ENCODE measurements around the gene INHBB. TPM values are rescaled to one million over a fixed set of nuclear protein-coding genes. Genes with fewer than 3 reads are reported as not detected.

Gene INHBB
- total RNA-seq, 1 experiment from 2014 or later, result 223 TPM

DNA sequence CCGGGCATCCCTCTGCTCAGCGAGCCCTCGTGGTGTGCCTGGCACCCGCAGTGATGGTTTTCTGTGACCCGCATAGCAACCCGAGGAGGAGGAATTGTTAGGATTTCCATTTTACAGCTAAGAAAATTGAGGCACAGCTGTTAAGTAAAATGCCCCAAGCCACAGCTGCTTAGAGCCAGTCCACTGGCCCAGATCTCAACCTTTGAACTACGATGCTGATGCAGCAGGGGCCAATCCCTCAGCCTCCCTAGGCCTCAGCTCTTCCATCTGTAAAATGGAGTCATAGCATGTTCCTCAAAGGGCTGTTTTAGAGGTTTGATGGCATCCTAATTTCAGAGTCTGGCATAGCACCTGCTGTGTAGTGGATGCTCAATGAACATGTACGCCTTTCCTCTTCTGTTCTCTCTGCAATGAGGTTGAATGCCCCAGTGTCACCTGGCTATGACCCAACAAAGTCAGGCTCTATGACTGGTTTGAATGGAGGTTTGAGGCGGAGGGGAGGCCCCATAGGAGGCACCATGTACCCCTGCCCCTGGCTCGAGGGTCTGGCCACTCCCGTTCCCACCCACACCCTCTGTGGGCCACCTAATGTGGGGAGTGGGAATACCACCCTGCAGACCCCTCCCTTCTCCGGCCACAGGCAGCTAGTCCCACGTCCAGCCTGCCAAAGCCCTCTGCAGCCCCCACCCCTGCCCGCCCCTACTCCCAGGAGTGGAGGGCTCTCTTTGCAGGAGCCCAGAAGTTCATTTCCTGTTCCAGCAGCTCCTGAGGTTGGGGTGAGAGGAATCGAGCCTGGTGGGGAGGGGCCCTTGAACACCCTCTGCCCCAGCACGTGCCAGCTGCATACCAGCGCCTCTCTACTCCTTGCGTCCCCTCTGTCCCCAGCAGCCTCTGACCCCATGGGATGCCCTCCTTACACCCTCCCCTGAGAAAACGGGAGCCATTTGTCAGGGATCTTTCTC is 31.0 kb downstream of the INHBB start:
- Histone ChIP-seq H3K79me2 (ENCODE audit: low read length) (no peaks in the 10 kb centered on the region), H3K27me3 (ENCODE audit: low read length) (no peaks in the 10 kb centered on the region), H2AFZ (ENCODE audit: low read length) (no peak overlapping the region), H3K9me2 (replicated peaks; ENCODE audit: low read length) (no peaks in the 10 kb centered on the region), H3K36me3 (ENCODE audit: low read depth, low read length) (no peaks in the 10 kb centered on the region), H4K20me1 (ENCODE audit: low read length) (no peaks in the 10 kb centered on the region), H3F3A (ENCODE audit: low read length, unreplicated experiment) (no peaks in the 10 kb centered on the region), H3K4me1 (ENCODE audit: insufficient read depth, low read length) (no peaks in the 10 kb centered on the region), H3K4me3 (ENCODE audit: low read length) (no peak overlapping the region), H3K9me3 (ENCODE audit: low read length) (no peaks in the 10 kb centered on the region), H3K4me2 (ENCODE audit: low read length) (no peak overlapping the region), H3K9ac (ENCODE audit: low read length) (no peak overlapping the region), H3K27ac (ENCODE audit: low read length) (no peak overlapping the region)
- POLR2A ChIA-PET (ENCODE audit: unreplicated experiment), result no interaction called here
- TF ChIP-seq, protein P1, sequence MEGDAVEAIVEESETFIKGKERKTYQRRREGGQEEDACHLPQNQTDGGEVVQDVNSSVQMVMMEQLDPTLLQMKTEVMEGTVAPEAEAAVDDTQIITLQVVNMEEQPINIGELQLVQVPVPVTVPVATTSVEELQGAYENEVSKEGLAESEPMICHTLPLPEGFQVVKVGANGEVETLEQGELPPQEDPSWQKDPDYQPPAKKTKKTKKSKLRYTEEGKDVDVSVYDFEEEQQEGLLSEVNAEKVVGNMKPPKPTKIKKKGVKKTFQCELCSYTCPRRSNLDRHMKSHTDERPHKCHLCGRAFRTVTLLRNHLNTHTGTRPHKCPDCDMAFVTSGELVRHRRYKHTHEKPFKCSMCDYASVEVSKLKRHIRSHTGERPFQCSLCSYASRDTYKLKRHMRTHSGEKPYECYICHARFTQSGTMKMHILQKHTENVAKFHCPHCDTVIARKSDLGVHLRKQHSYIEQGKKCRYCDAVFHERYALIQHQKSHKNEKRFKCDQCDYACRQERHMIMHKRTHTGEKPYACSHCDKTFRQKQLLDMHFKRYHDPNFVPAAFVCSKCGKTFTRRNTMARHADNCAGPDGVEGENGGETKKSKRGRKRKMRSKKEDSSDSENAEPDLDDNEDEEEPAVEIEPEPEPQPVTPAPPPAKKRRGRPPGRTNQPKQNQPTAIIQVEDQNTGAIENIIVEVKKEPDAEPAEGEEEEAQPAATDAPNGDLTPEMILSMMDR (conservative IDR thresholded peaks at IDR 0.05; ENCODE audit: low read depth, low read length), result no peak
- no peak for TF ChIP-seq EZH2phosphoT487 (IDR thresholded peaks at IDR 0.05; ENCODE audit: borderline replicate concordance, low read length)
- no peak for TF ChIP-seq EZH2 (IDR thresholded peaks at IDR 0.05; ENCODE audit: low read length, unreplicated experiment)
- DNase-seq, result no peak
- intact Hi-C loops (cut with micrococcal nuclease), result no loop called here
- BruUV-seq (replicated peaks), result no TSS peak
- ATAC-seq, result no peak
- CTCF ChIA-PET, result no interaction called here

DNA sequence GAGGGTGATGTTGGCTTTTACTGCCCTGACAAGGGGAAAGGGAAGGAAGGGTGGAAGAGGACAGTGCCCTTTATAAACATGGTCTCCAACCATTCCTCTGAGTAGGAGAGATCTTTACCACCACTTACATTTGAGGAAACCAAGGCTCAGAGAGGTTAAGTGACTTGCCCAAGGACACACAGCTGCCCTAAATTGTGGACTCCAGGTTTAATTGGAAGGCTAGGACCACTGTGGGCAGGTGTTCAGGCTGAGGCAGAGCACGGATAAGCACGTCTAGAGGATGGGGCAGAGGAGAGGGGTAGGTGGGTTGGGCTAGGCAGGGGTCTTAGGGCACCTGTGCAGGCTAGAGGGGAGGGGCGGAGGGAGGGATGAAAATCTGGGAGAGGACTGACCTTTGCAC is 32.7 kb downstream of the INHBB start:
- Histone ChIP-seq H3K79me2 (ENCODE audit: low read length) (no peaks in the 10 kb centered on the region), H3K9me2 (replicated peaks; ENCODE audit: low read length) (no peaks in the 10 kb centered on the region), H3K9ac (ENCODE audit: low read length) (no peak overlapping the region), H2AFZ (ENCODE audit: low read length) (no peak overlapping the region), H3F3A (ENCODE audit: low read length, unreplicated experiment) (no peaks in the 10 kb centered on the region), H3K4me3 (ENCODE audit: low read length) (no peak overlapping the region), H3K4me1 (ENCODE audit: insufficient read depth, low read length) (no peaks in the 10 kb centered on the region), H3K27ac (ENCODE audit: low read length) (no peak overlapping the region), H3K36me3 (ENCODE audit: low read depth, low read length) (no peaks in the 10 kb centered on the region), H3K27me3 (ENCODE audit: low read length) (no peaks in the 10 kb centered on the region), H3K4me2 (ENCODE audit: low read length) (no peak overlapping the region), H4K20me1 (ENCODE audit: low read length) (no peaks in the 10 kb centered on the region), H3K9me3 (ENCODE audit: low read length) (no peaks in the 10 kb centered on the region)
- ChIA-PET POLR2A (ENCODE audit: unreplicated experiment) (no interaction called here), CTCF (no interaction called here)
- DNase-seq (no peak), ATAC-seq (no peak)
- no TSS peak for BruUV-seq (replicated peaks)
- TF ChIP-seq, protein P1 (conservative IDR thresholded peaks at IDR 0.05; ENCODE audit: low read depth, low read length), result no peak
- TF ChIP-seq EZH2phosphoT487 (IDR thresholded peaks at IDR 0.05; ENCODE audit: borderline replicate concordance, low read length), result no peak
- no peak for TF ChIP-seq EZH2 (IDR thresholded peaks at IDR 0.05; ENCODE audit: low read length, unreplicated experiment)
- intact Hi-C loops (cut with micrococcal nuclease), result no loop called here
